ENCODE results near the gene KCND3.

KCND3 gene

GRCh38 chr1:111977378-111977777, 12.1 kb downstream of the KCND3 start:
- H3K4me3 ChIP-seq (ENCODE audit: low read length): no peak overlapping the region

GRCh38 chr1:111976842-111977241, 12.6 kb downstream of the KCND3 start:
- H3K4me3 ChIP-seq (ENCODE audit: low read length): no peak overlapping the region
- TF ChIP-seq ZNF274 (IDR thresholded peaks at IDR 0.05; ENCODE audit: low read depth, low read length): no peak

More at GRCh38 chr1:111977378-111977777, 12.1 kb downstream of the KCND3 start:
- TF ChIP-seq ZNF274 (IDR thresholded peaks at IDR 0.05; ENCODE audit: low read depth, low read length): no peak

- no peak overlapping the region for H3K4me3 ChIP-seq (ENCODE audit: low read length)
- TF ChIP-seq ZNF274 (IDR thresholded peaks at IDR 0.05; ENCODE audit: low read depth, low read length): no peak
Observed at GRCh38 chr1:111976332-111976731, 13.1 kb downstream of the KCND3 start.

- no peak for TF ChIP-seq ZNF274 (IDR thresholded peaks at IDR 0.05; ENCODE audit: low read depth, low read length)
- no peak overlapping the region for H3K4me3 ChIP-seq (ENCODE audit: low read length)
Observed at GRCh38 chr1:111973150-111973790, 16.2 kb downstream of the KCND3 start.

GRCh38 chr1:111971396-111971795, 18.1 kb downstream of the KCND3 start:
- no peak for TF ChIP-seq ZNF274 (IDR thresholded peaks at IDR 0.05; ENCODE audit: low read depth, low read length)
- no peak overlapping the region for H3K4me3 ChIP-seq (ENCODE audit: low read length)

GRCh38 chr1:111968511-111968910, 21.0 kb downstream of the KCND3 start:
- TF ChIP-seq ZNF274 (IDR thresholded peaks at IDR 0.05; ENCODE audit: low read depth, low read length): no peak
- no peak overlapping the region for H3K4me3 ChIP-seq (ENCODE audit: low read length)

- H3K4me3 ChIP-seq (ENCODE audit: low read length): no peak overlapping the region
- no peak for TF ChIP-seq ZNF274 (IDR thresholded peaks at IDR 0.05; ENCODE audit: low read depth, low read length)
Observed at GRCh38 chr1:111967886-111968285, 21.6 kb downstream of the KCND3 start.

- no peak for TF ChIP-seq ZNF274 (IDR thresholded peaks at IDR 0.05; ENCODE audit: low read depth, low read length)
- H3K4me3 ChIP-seq (ENCODE audit: low read length): no peak overlapping the region
Observed at GRCh38 chr1:111967067-111967690, 22.3 kb downstream of the KCND3 start.

GRCh38 chr1:111965781-111966443, 23.6 kb downstream of the KCND3 start:
- TF ChIP-seq ZNF274 (IDR thresholded peaks at IDR 0.05; ENCODE audit: low read depth, low read length): no peak

GRCh38 chr1:111963985-111964738, 25.3 kb downstream of the KCND3 start:
- no peak for TF ChIP-seq ZNF274 (IDR thresholded peaks at IDR 0.05; ENCODE audit: low read depth, low read length)
- H3K4me3 ChIP-seq (ENCODE audit: low read length): no peak overlapping the region

More at GRCh38 chr1:111965781-111966443, 23.6 kb downstream of the KCND3 start:
- H3K4me3 ChIP-seq (ENCODE audit: low read length): no peak overlapping the region

- no peak overlapping the region for H3K4me3 ChIP-seq (ENCODE audit: low read length)
- no peak for TF ChIP-seq ZNF274 (IDR thresholded peaks at IDR 0.05; ENCODE audit: low read depth, low read length)
Observed at GRCh38 chr1:111961773-111962565, 27.5 kb downstream of the KCND3 start.

- TF ChIP-seq ZNF274 (IDR thresholded peaks at IDR 0.05; ENCODE audit: low read depth, low read length): no peak
- no peak overlapping the region for H3K4me3 ChIP-seq (ENCODE audit: low read length)
Observed at GRCh38 chr1:111961016-111961415, 28.5 kb downstream of the KCND3 start.

- no peak for TF ChIP-seq ZNF274 (IDR thresholded peaks at IDR 0.05; ENCODE audit: low read depth, low read length)
- no peak overlapping the region for H3K4me3 ChIP-seq (ENCODE audit: low read length)
Observed at GRCh38 chr1:111959436-111959835, 30.0 kb downstream of the KCND3 start.

- H3K4me3 ChIP-seq (ENCODE audit: low read length): no peak overlapping the region
- TF ChIP-seq ZNF274 (IDR thresholded peaks at IDR 0.05; ENCODE audit: low read depth, low read length): no peak
Observed at GRCh38 chr1:111958851-111959250, 30.6 kb downstream of the KCND3 start.

All from GM08714 (cell line).